CD14-positive monocyte (primary cell): ENCODE measurements around the gene TANC1. TPM values are rescaled to one million over a fixed set of nuclear protein-coding genes. Genes with fewer than 3 reads are reported as not detected.

Source experiments
- DNase-seq, 3 donors: peaks; one replicate each; pipeline ENCODE4 v3.0.0-alpha.2; 2011 to 2022
- H2AFZ ChIP-seq: 2 replicates; pipeline ENCODE4 v1.6.0; 2012; ENCODE audit warnings: mild to moderate bottlenecking, low read depth, low read length, inconsistent platforms; ENCODE audit not compliant: insufficient read depth, poor library complexity, severe bottlenecking
- H3K27ac ChIP-seq, 2 donors: 1 replicate in 1 of 2; 2 replicates in 1 of 2; pipeline ENCODE4 v1.5.1; 2012 to 2013; ENCODE audit warnings: low read length in 2 of 2, control low read depth in 1 of 2, inconsistent platforms in 1 of 2, low read depth in 1 of 2, mild to moderate bottlenecking in 1 of 2
- H3K27me3 ChIP-seq, 2 donors: one replicate each; pipeline versions ENCODE4 v1.6.0 to v1.6.1; 2011 to 2013; ENCODE audit warnings: low read length in 2 of 2; ENCODE audit not compliant: control insufficient read depth in 2 of 2, insufficient read depth in 2 of 2
- H3K36me3 ChIP-seq, 2 donors: replicated peaks in 1 of 2; 1 replicate in 1 of 2; 2 replicates in 1 of 2; pipeline versions ENCODE4 v1.5.1 to v1.6.1; 2012 to 2013; ENCODE audit warnings: low read length in 2 of 2, control low read depth in 1 of 2, inconsistent platforms in 1 of 2, mild to moderate bottlenecking in 1 of 2; ENCODE audit not compliant: insufficient read depth in 2 of 2, control insufficient read depth in 1 of 2
- H3K4me1 ChIP-seq, 2 donors: 1 replicate in 1 of 2; 2 replicates in 1 of 2; pipeline versions ENCODE4 v1.5.1 to v1.6.1; 2012 to 2013; ENCODE audit warnings: low read length in 2 of 2, control low read depth in 1 of 2, inconsistent platforms in 1 of 2, mild to moderate bottlenecking in 1 of 2, moderate library complexity in 1 of 2; ENCODE audit not compliant: insufficient read depth in 2 of 2, control insufficient read depth in 1 of 2
- H3K4me2 ChIP-seq: replicated peaks from 2 replicates; pipeline ENCODE3; 2012; ENCODE audit warnings: low read length, moderate library complexity, mild to moderate bottlenecking; ENCODE audit not compliant: poor library complexity, severe bottlenecking; ENCODE audit errors: extremely low read depth
- H3K4me3 ChIP-seq, 3 experiments: fragments of 200-600 bp in 1 of 3; sonication (generic) in 1 of 3; replicated peaks in 1 of 3; 1 replicate in 2 of 3; 2 replicates in 1 of 3; pipeline ENCODE4 v1.5.1; 2011 to 2013; ENCODE audit warnings: low read length in 3 of 3, mild to moderate bottlenecking in 3 of 3, control low read depth in 2 of 3, low read depth in 2 of 3, inconsistent platforms in 1 of 3, moderate library complexity in 1 of 3
- H3K79me2 ChIP-seq: 2 replicates; pipeline ENCODE4 v1.6.0; 2012; ENCODE audit warnings: mild to moderate bottlenecking, control low read depth, inconsistent platforms, low read length, moderate library complexity; ENCODE audit not compliant: insufficient read depth
- H3K9ac ChIP-seq: 2 replicates; pipeline ENCODE4 v1.6.0; 2017; ENCODE audit warnings: low read length, mild to moderate bottlenecking; ENCODE audit not compliant: insufficient read depth, poor library complexity, severe bottlenecking
- H3K9me3 ChIP-seq, 2 donors: replicated peaks in 1 of 2; 1 replicate in 1 of 2; 2 replicates in 1 of 2; pipeline versions ENCODE4 v1.5.1 to v1.6.1; 2012 to 2013; ENCODE audit warnings: low read length in 2 of 2, control low read depth in 1 of 2; ENCODE audit not compliant: control insufficient read depth in 1 of 2, insufficient read depth in 1 of 2
- H4K20me1 ChIP-seq: 2 replicates; pipeline ENCODE4 v1.6.0; 2012; ENCODE audit warnings: mild to moderate bottlenecking, low read length, control low read depth, moderate library complexity; ENCODE audit not compliant: insufficient read depth
- H3K27ac Mint-ChIP-seq, 7 donors: one replicate each; pipeline ENCODE4 v1.8.0; 2020; ENCODE audit warnings: mild to moderate bottlenecking in 7 of 7, mixed read lengths in 7 of 7, moderate library complexity in 6 of 7, inconsistent platforms in 2 of 7
- H3K27me3 Mint-ChIP-seq, 3 donors: one replicate each; pipeline ENCODE4 v1.8.0; 2021 to 2022; ENCODE audit warnings: low read depth in 3 of 3, mild to moderate bottlenecking in 3 of 3, mixed read lengths in 3 of 3, moderate library complexity in 3 of 3, inconsistent platforms in 1 of 3
- H3K36me3 Mint-ChIP-seq, 2 donors: one replicate each; pipeline ENCODE4 v1.8.0; 2020; ENCODE audit warnings: mixed read lengths in 2 of 2, inconsistent platforms in 1 of 2, mild to moderate bottlenecking in 1 of 2
- H3K4me1 Mint-ChIP-seq: one replicate; pipeline ENCODE4 v1.8.0; 2020; ENCODE audit warnings: mild to moderate bottlenecking, mixed read lengths
- H3K4me3 Mint-ChIP-seq, 2 donors: one replicate each; pipeline ENCODE4 v1.8.0; 2020; ENCODE audit warnings: mild to moderate bottlenecking in 2 of 2, mixed read lengths in 2 of 2, moderate library complexity in 1 of 2
- H3K9me3 Mint-ChIP-seq, 7 donors: one replicate each; pipeline ENCODE4 v1.8.0; 2020 to 2022; ENCODE audit warnings: mixed read lengths in 7 of 7, mild to moderate bottlenecking in 6 of 7, moderate library complexity in 6 of 7, inconsistent platforms in 2 of 7
- CTCF ChIP-seq: fragments of 200-600 bp; IDR thresholded peaks from one replicate; pipeline ENCODE4 v1.8.0; 2022; ENCODE audit warnings: antibody characterized with exemption, mild to moderate bottlenecking
- WGBS: methylation state at CpG from one replicate; pipeline ENCODE4 v1.1.5; 2013; ENCODE audit warnings: missing lambda C conversion rate; ENCODE audit not compliant: insufficient coverage; 5-methylcytosine and 5-hydroxymethylcytosine counted together
- intact Hi-C, 2 donors: fragments of 100-400 bp; cut with micrococcal nuclease; formaldehyde crosslinking; loops; one replicate each; pipeline versions ENCODE4 v1.15.0 to v1.15.1; 2023
- polyA plus RNA-seq, 3 donors: library from polyadenylated mRNA; depleted of rRNA in 1 of 3; unstranded in 2 of 3; stranded (reverse) in 1 of 3; fragments of 300-500 nt in 2 of 3; fragments of >200 nt in 1 of 3; fragmentation: Illumina TruSeq in 2 of 3; gene quantifications; 1 replicate in 2 of 3; 2 replicates in 1 of 3; pipeline ENCODE4 v1.2.3, GENCODE V29; 2012 to 2021

TANC1 gene
- polyA plus RNA-seq, 3 donors, result 0.04 TPM; not detected in 2

- peaks cover 8 to 19% (median 13%) of the 10 kb centered on the region in 7 donors for H3K9me3 Mint-ChIP-seq
- DNase-seq, result no peak
- no peak overlapping the region for H3K4me2 ChIP-seq
- H2AFZ ChIP-seq, result no peak overlapping the region
- no peaks in the 10 kb centered on the region for H3K27me3 ChIP-seq
- H3K36me3 Mint-ChIP-seq, result no peaks in the 10 kb centered on the region
- intact Hi-C loops, result no loop called here
- H3K4me3 Mint-ChIP-seq, result no peak overlapping the region
- TF ChIP-seq CTCF, result no peak
- H3K9me3 ChIP-seq, result peaks cover 0 to 18% of the 10 kb centered on the region in 2 donors
- H3K79me2 ChIP-seq, result no peaks in the 10 kb centered on the region
- no peak overlapping the region for H3K27ac Mint-ChIP-seq
- H3K4me1 ChIP-seq, result no peaks in the 10 kb centered on the region
- WGBS, result 83% methylated on average over 3 of the region's 11 CpGs
- no peaks in the 10 kb centered on the region for H4K20me1 ChIP-seq
- peaks cover 0 to 4% (median 2%) of the 10 kb centered on the region in 3 donors for H3K27me3 Mint-ChIP-seq
- H3K9ac ChIP-seq, result no peak overlapping the region
- peaks cover 9% of the 10 kb centered on the region for H3K4me1 Mint-ChIP-seq
- no peak overlapping the region for H3K27ac ChIP-seq
- H3K36me3 ChIP-seq, result no peaks in the 10 kb centered on the region
- H3K4me3 ChIP-seq, result no peak overlapping the region
These were observed 77.4 kb downstream of the TANC1 start for GRCh38 chr2:159045545-159046454.

- Mint-ChIP-seq H3K4me3 (no peak overlapping the region), H3K36me3 (no peaks in the 10 kb centered on the region), H3K4me1 (peaks cover 9% of the 10 kb centered on the region), H3K27ac (peak overlapping the region in 1 of 7 donors; percentile 54), H3K9me3 (peaks cover under 1 to 8% (median 7%) of the 10 kb centered on the region in 7 donors), H3K27me3 (peaks cover 0 to 4% (median 2%) of the 10 kb centered on the region in 3 donors)
- Histone ChIP-seq H3K79me2 (no peaks in the 10 kb centered on the region), H2AFZ (no peak overlapping the region), H3K9ac (no peak overlapping the region), H3K27ac (no peak overlapping the region), H3K4me2 (no peak overlapping the region), H4K20me1 (no peaks in the 10 kb centered on the region), H3K36me3 (no peaks in the 10 kb centered on the region), H3K27me3 (no peaks in the 10 kb centered on the region), H3K4me3 (no peak overlapping the region), H3K9me3 (peaks cover 0 to 7% of the 10 kb centered on the region in 2 donors), H3K4me1 (no peaks in the 10 kb centered on the region)
- no peak for TF ChIP-seq CTCF
- DNase-seq, result no peak
- intact Hi-C loops, result no loop called here
- WGBS, result 13% methylated on average over 1 of the region's 1 CpG
These were observed 78.5 kb downstream of the TANC1 start for GRCh38 chr2:159046966-159047365.
